ENCODE measurements around the gene CAMK1D. TPM values are rescaled to one million over a fixed set of nuclear protein-coding genes. Genes with fewer than 3 reads are reported as not detected.

CAMK1D gene
- total RNA-seq, 4 donors from 2014 or later: 29.7 to 36.7 (median 33.3) TPM

DNA sequence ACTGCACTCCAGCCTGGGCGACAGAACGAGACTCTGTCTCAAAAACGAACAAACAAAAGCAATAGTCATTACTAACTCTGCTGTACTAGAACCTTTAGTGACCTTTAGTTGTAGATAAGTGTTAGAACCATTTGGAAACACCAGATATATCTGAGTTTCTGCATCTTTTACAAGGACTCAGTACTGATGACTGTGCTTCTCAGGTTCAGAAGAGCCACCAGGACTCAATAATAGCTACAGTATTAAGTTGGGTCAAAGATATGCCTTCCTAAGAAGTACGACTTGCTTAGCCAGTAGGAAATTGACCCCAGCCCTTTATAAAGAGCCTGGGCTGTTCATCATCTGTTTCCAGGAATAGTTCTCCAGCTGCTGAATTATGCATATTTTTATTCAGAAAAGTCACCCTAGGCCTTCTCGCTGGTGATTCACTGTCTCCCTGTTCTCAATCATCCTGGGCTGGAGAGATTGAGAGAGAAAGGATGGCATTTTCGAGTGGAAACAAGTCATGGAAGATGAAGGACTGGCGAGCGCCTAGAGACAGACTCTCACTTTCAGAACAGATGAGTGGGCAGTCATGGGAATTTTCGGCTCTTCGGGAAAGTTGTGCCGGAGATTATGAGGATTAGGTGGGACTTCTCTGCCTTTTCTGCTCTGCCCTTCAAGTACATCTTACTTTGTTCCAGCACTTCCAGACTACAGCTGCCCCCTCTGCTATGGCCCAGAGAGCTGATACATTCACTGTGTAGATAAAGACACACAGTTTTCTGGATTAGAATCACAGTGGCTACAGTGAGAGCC, 336.1 kb downstream of the CAMK1D start:
- DNase-seq (ENCODE audit: low spot score in 2 of 2): no peak
- no peak overlapping the region for H3K4me3 ChIP-seq (ENCODE audit: low read depth, poor library complexity, severe bottlenecking)
- intact Hi-C loops (cut with DNase I; ENCODE audit: low total_unique reads): no loop called here
- WGBS, 2 donors: 72 to 82% methylated on average over 11 of the region's 11 CpGs
- TF ChIP-seq POLR2A (IDR thresholded peaks at IDR 0.05): no peak
- TF ChIP-seq, protein P1, sequence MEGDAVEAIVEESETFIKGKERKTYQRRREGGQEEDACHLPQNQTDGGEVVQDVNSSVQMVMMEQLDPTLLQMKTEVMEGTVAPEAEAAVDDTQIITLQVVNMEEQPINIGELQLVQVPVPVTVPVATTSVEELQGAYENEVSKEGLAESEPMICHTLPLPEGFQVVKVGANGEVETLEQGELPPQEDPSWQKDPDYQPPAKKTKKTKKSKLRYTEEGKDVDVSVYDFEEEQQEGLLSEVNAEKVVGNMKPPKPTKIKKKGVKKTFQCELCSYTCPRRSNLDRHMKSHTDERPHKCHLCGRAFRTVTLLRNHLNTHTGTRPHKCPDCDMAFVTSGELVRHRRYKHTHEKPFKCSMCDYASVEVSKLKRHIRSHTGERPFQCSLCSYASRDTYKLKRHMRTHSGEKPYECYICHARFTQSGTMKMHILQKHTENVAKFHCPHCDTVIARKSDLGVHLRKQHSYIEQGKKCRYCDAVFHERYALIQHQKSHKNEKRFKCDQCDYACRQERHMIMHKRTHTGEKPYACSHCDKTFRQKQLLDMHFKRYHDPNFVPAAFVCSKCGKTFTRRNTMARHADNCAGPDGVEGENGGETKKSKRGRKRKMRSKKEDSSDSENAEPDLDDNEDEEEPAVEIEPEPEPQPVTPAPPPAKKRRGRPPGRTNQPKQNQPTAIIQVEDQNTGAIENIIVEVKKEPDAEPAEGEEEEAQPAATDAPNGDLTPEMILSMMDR (IDR thresholded peaks at IDR 0.05): no peak

DNA sequence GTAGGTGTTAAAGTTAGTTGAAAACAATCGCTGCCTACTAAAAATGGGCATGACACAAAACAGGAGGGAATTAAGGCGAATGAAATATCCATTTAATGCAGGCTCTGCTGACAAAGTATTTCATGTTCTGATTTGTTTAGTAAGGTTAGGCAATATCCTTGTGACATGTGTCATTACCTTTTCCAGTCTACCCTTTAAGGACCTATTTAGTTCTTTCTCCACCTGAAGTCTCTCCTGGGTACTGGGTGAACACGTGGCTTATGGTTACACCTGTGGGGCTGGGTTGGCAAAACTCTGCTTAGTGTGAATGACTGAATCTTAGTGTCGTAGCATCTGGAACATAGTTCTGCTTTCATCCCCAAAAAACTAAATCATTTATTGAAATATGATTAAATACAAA, 338.6 kb downstream of the CAMK1D start:
- intact Hi-C loops (cut with DNase I; ENCODE audit: low total_unique reads): no loop called here
- H3K4me3 ChIP-seq (ENCODE audit: low read depth, poor library complexity, severe bottlenecking): no peak overlapping the region
- no peak for DNase-seq (ENCODE audit: low spot score in 2 of 2)
- WGBS, 2 donors: 66 to 75% methylated on average over 4 of the region's 4 CpGs
- TF ChIP-seq, protein P1 (IDR thresholded peaks at IDR 0.05): no peak
- TF ChIP-seq POLR2A (IDR thresholded peaks at IDR 0.05): no peak

DNA sequence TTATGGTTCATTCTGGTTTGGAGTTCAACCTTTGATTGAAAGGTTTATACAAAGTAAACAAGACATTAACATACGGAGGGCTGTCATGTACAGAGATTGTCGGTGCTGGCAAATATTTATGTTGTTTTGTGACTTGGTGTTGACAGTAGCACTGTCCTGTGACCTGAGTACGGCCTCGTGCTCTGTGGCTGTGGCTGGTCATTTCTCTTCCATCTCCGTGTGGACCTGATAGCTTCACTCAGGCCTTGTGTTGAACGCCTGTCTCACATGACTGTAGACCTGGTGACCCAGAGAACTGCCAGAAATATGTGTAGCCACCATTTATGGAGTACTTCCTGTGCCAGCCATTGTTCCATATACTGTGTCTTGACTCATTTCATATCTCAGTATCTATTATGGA, 340.5 kb downstream of the CAMK1D start:
- intact Hi-C loops (cut with DNase I; ENCODE audit: low total_unique reads): no loop called here
- no peak overlapping the region for H3K4me3 ChIP-seq (ENCODE audit: low read depth, poor library complexity, severe bottlenecking)
- TF ChIP-seq POLR2A (IDR thresholded peaks at IDR 0.05): no peak
- TF ChIP-seq, protein P1 (IDR thresholded peaks at IDR 0.05): no peak
- no peak for DNase-seq (ENCODE audit: low spot score in 2 of 2)
- 91 to 96% methylated on average over 6 of the region's 6 CpGs for WGBS, 2 donors

DNA sequence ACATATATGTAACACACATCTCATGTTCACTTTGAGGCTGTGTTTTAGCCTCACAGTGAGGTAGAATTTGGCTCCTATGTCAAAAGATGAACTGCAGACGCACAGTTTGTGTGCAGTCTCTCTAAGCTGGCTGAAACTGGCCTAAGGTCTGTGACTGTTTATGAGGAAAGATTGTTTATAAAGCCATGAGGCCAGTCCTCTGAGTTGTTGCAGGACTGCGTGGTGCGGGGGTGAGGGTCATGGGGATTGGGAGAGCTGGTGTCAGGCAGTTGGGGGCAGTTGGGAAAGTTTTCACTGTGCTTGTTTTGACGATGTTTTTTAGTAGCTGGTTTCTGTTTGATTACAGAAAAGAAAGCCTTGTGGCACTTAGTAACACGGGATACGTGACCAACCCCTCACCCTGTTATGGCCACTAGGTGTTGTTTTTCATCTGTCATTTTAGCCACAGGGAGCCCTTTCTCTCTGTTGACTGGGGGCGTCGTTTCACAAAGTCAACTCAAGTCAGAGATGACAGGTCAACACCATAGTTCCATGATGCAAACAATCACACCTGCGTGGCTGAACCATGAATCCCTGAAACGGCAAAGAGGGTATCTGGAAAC, 341.3 kb downstream of the CAMK1D start:
- TF ChIP-seq POLR2A (IDR thresholded peaks at IDR 0.05): no peak
- TF ChIP-seq, protein P1 (IDR thresholded peaks at IDR 0.05): no peak
- H3K4me3 ChIP-seq (ENCODE audit: low read depth, poor library complexity, severe bottlenecking): no peak overlapping the region
- intact Hi-C loops (cut with DNase I; ENCODE audit: low total_unique reads): no loop called here
- whole genome bisulfite sequencing, 2 donors: 76 to 79% methylated on average over 10 of the region's 10 CpGs
- DNase-seq (ENCODE audit: low spot score in 2 of 2): no peak

DNA sequence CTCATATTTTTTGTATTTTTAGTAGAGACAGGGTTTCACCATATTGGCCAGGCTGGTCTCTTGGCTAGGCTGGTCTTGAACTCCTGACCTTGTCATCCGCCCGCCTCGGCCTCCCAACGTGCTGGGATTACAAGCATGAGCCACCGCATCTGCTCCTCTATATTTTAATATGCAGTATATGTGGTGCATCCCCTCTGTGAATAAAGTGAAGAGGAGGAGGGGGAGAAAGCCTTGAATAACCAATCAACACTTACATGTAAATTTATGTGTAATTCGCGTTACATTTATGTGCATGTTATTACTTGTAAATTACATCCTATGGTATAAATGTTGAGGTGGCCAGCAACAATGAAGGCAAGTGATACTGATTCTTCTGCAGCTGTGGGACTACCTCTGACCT, 342.2 kb downstream of the CAMK1D start:
- intact Hi-C loops (cut with DNase I; ENCODE audit: low total_unique reads): no loop called here
- 92 to 93% methylated on average over 7 of the region's 7 CpGs for WGBS, 2 donors
- no peak for DNase-seq (ENCODE audit: low spot score in 2 of 2)

More for the DNA sequence above, 342.2 kb downstream of the CAMK1D start:
- no peak overlapping the region for H3K4me3 ChIP-seq (ENCODE audit: low read depth, poor library complexity, severe bottlenecking)
- no peak for TF ChIP-seq POLR2A (IDR thresholded peaks at IDR 0.05)
- TF ChIP-seq, protein P1 (IDR thresholded peaks at IDR 0.05): no peak
